Fibroblast of peridontal ligament (primary cell): Measurements from ENCODE around the gene MRTFB.
"Not testable (repeated sequence)": the region's sequence is repeated elsewhere in the genome, so short reads cannot be mapped to it uniquely, and the experiment has no call there.

Experiments
- DNase-seq: peaks from one replicate; pipeline ENCODE4 v3.0.0-alpha.2; 2010; ENCODE audit errors: extremely low read depth

Gene MRTFB, protein sequence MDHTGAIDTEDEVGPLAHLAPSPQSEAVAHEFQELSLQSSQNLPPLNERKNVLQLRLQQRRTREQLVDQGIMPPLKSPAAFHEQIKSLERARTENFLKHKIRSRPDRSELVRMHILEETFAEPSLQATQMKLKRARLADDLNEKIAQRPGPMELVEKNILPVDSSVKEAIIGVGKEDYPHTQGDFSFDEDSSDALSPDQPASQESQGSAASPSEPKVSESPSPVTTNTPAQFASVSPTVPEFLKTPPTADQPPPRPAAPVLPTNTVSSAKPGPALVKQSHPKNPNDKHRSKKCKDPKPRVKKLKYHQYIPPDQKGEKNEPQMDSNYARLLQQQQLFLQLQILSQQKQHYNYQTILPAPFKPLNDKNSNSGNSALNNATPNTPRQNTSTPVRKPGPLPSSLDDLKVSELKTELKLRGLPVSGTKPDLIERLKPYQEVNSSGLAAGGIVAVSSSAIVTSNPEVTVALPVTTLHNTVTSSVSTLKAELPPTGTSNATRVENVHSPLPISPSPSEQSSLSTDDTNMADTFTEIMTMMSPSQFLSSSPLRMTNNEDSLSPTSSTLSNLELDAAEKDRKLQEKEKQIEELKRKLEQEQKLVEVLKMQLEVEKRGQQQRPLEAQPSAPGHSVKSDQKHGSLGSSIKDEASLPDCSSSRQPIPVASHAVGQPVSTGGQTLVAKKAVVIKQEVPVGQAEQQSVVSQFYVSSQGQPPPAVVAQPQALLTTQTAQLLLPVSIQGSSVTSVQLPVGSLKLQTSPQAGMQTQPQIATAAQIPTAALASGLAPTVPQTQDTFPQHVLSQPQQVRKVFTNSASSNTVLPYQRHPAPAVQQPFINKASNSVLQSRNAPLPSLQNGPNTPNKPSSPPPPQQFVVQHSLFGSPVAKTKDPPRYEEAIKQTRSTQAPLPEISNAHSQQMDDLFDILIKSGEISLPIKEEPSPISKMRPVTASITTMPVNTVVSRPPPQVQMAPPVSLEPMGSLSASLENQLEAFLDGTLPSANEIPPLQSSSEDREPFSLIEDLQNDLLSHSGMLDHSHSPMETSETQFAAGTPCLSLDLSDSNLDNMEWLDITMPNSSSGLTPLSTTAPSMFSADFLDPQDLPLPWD

DNA sequence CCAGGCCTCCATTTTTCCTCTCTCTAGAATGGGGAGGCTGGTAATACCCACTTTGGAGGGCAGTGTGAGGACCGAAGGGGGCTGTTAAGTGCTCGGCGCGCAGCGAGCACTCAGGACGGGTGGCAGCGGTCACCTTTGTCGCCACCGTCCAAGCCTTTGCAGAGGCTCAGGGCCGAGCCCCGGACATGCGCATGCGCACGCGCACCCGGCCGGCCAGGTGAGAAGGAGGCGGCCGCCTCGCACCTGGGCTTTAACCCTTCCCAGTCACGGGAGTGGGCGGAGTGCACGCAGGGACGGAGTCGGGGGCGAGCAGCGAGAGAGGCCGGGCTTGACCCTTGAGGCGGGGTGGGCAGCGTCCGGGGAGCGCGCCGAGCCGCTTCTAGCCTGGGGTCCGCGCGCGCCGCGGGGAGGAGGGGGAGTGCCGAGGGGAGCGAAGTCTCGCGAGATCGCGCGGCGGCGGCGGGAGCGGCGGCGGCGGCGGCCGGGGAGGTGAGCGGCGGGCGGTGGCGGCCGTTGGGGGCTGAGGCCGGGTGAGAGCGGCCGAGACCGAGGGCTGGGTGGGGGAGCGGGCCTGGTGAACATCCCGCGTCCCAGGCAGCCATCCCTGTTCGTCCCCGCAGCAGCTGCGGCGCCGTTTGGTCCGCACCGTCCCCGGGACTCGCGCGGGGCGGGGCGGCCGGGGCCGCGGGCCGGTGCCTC lies at the start of gene MRTFB:
TSS of gene MRTFB (plus strand) at position 443 of the 699 bp plus-strand sequence. CDS start 69,288 bp downstream, outside the sequence.
- peak; percentile 22 for DNase-seq

DNA sequence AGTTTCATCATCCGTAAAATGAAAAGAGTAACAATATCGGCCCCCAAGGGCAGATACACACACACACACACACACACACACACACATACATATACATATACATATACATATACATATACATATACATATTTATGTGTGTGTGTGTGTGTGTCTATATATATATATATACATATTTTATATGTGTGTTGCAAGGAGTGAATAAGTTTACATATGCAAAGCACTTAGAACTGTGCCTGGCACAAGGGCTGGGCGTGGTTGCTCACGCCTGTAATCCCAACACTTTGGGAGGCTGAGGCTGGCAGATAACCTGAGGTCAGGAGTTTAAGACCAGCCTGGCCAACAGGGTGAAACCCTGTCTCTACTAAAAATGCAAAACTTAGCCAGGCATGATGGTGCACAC lies 47.6 kb upstream of the MRTFB start:
- DNase-seq, result not testable (repeated sequence)

DNA sequence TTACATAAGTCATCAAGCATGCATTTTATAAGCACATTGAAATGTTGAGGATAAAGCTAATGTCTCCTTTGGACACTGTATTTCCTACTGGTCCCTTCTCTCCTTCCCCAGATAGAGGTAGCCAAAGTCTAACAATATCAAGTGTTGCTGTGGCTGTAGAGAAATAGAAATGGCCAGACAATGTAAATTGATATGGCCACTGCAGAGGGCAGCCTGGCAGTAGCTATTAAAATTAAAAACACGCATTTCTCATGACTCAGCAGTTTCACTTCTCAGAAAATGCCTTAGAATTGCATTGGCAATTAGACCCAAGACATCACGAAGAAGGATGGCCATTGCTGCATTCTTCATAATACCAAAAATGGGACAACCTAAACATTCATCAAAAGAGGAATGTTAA lies 46.8 kb upstream of the MRTFB start:
- peak; percentile 74 for DNase-seq

DNA sequence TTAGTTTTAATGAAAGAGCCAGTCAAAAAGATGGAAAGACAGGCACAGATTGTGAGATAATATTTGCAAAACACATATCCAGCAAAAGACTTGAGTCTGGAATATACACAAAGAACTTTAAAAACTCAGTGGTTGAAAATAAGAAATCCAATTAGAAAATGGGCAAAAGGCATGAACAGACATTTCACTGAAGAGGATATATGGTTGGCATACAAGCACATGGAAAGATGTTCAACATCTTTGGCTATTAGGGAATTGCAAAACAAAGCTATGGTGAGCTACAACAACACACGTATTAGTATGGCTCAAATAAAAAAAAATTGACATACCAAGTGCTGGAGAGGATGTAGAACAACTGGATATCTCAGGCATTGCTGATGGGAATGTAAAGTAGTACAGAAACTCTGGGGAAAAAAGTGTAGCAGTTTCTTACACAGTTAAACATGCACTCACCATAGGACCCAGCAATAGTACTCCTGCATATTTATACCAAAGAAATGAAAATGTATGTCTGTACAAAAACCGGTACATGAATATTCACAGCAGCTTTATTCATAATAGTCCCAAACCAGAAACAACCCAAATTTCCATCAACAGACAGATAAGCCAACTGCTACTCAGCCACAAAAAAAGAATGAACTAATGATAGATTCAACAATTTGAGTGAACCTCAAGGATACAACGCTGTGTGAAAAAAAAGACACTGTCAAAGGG lies 44.4 kb upstream of the MRTFB start:
- no peak for DNase-seq

DNA sequence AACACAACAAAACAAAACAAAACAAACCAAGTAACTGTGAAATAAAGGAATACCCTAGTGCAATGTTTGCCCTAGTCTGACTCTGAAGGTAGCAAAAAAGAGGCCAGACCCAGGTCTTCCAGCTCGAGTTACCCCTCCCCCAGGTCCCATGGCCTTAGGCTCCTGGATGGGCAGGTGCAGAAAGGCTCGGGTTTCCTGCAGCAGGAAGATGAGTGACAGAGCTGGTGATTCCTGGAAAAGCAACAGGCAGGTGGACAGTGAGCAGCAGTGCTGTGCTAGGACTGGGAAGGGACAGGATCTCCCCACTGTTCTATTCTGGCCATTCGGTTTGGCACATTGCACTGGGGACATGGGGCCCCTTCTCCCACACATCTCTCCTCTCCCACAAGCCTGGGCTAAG lies 42.9 kb upstream of the MRTFB start:
- no peak for DNase-seq

DNA sequence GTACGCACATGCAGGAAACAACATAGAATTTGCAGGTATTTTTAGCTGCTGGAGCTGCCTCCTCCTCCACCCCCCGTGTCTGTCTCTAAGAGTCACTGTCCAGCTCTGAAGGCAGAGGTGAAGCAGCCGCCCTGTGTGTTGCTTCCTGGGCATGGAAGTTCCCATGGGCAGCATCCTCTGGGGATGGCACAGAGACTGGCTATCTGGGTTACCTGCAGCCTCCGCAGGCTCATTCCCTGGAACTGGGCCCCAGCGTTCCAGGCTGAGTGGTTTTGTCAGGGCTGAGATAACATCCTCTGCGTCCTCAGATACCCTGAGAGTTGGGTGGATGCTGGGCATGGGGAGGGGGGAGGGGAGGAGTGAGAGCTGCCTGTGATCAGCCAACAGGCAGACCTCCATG lies 41.5 kb upstream of the MRTFB start:
- no peak for DNase-seq

DNA sequence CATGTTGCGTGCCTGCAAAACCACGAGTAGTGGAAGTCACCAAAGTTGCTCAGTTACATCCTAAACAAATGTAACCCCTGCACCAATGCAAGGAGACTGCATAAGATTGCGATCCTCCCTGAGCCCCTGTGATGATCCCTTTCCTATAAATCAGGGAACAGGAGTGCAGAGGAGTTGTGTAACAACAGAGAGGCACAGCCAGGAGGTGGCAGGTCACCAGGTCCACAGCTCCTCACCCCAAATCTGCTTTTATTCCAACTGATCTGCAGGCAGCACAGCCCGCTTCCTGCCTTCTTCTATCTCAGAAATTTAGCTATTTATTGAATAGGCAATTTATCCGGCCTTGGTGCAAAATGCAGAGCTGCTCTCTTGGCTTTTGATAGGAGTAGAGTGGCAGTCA lies 36.0 kb upstream of the MRTFB start:
- no peak for DNase-seq

DNA sequence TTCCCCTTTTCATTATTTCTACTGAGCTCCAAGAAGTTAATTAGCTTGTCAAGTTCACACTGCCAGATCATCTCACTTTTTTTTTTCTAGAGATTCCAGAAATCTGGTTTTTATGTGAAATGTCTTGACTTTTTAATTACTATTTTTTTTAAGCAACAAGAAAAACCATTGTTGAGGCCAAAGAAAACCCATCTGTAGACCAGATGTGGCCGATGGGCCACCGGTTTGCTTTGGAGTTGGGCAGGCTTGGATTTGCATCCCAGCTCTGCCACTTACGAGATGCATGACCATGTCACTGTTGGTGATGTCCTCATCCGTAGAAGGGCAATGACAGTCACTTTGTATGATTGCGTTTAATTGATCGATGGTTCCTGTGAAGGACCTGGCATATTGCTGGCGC lies 34.2 kb upstream of the MRTFB start:
- no peak for DNase-seq

DNA sequence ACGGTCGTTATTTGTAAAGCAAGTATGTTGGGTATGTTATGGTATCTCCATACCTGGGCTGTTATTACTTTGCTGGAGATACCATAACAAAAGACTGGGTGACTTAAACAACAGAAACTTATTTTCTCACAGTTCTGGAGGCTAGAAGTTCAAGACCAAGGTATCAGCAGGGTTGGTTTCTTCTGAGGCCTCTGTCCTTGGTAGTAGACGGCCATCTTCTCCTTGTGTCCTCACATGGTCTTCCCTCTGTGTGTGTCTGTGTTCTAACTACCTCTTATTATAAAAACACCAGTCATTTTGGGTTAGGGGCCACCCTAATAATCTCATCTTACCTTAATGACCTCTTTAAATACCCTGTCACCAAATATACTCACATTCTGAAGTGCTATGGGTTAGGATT lies 33.2 kb upstream of the MRTFB start:
- DNase-seq, result no peak

DNA sequence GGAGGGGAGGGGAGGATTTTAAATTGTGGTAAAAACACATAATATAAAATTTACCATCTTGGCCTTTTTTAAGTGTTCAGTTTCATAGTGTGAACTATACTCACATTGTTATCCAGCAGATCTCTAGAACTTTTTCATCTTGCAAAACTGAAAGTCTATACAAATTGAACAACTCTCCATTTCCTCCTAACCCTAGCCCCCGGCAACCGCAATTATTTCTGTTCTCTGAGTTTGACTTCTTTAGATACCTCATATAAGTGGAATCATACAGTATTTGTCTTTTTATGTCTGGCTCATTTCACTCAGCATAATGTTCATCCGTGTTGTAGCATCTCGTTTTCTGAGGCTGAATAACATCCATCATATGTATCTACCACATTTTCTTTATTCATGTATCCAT lies 30.0 kb upstream of the MRTFB start:
- DNase-seq, result no peak

DNA sequence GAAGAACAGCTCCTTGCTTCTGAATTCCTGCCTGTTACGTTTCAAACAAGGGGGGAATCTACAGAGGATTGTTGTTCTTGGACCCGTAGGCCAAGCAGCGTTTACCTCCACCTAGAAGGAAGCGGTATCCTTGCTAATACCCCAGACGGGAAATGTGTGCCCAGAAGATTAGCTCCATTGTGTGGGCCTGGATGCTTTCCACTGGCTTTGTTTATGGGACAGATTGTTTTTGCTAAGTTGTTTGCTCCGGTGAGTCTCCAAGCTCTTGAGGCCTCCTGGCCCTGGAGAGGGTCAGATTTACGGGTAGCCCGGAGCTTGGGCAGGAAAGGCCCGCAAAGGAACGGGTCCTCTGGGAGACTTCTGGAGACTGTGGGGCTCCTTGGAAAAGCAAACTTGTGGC lies 28.4 kb upstream of the MRTFB start:
- no peak for DNase-seq

DNA sequence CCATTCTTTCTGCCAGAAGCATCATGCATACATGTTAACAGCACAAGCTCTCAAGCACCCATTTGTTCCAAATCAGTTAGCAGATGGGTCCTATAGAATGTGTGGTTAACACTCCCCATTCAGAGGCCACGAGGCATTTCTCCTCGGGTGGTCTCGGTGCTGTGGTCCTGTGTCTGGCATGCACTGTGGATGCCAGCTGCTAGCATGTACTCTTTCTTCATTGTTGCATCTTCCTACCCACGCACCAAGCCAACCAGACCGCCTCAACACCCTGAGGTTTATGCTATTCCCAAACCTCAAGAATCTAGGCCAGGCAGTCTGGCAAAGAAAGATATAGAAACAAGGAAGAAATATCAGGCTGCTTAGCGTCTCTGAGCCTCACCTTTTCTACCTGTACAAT lies 27.8 kb upstream of the MRTFB start:
- no peak for DNase-seq

DNA sequence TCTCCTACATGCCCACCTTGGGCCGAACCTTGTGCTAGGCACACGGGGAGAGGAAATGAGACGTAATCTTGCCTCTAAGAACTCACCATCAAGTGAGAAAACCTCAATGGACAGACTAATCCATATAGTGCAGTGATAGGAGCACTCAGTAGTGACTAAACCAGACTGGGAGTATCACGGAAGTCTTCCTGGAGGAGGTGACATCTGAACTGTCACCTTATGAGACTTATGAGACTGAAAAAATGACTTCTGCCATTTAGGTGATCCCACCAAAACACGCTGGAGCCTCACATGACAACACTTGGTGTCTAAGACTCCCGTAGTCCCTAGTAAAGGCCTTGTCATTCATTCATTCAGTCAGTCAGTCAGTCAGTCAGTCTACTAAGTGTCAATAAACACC lies 27.3 kb upstream of the MRTFB start:
- no peak for DNase-seq

DNA sequence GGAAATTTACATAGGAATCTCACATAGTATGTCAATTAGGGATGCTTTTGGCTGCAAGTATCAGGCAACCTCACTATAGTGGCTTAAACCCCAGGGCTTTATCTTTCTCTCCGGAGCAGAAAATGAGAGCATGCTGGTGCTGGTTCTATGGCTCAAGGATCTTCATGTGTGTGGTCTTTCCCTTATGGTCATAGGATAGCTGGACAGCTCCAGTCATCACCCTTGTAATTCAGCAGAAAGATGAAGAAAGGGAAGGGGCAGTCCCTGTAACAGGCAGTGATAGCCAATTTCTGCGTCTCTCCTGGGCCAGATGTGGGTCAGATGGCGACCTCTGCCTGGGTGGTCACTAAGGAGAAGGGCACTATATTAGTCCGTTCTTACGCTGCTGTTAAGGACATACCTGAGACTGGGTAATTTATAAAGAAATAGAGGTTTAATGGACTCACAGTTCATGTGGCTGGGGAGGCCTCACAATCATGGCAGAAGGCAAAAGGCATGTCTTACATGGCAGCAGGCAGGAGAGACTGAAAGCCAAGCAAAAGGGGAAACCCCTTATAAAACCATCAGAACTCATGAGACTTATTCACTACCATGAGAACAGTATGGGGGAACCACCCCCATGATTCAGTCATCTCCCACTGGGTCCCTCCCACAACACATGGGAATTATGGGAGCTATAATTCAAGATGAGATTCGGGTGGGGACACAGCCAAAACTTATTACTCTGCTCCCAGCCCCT lies 23.8 kb upstream of the MRTFB start:
- DNase-seq, result not testable (repeated sequence)

DNA sequence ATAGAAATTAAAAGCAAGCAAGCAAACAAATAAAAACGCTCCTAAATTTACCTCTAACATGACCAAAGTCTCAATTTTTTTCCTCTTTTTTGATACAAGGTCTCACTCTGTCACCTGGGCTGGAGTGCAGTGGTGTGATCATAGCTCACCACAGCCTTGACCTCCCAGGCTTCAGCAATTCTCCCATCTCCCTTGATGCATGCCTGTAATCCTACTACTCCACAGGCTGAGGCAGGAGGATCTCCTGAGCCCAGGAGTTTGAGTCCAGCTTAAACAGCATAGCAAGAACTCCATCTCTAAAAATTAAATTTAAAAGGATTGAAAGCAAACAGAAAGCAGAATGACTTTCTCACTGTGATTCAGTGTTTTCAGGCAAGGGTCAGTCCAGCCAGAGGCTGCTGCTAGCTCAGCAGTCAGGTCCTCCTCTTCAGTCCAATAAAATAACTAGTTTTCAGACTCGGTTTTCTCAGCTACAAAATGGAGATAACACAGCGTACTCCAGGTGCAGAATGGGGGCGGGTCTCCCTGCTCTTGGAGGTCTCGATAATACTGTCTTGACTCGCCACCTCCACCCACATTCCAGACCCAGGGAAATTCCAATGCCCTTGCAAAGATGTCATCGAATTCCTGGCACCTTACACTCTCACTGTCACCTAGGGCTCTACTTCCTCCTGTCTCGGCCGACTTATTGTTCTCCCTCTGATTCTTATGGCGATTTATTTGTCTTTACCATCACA lies 20.7 kb upstream of the MRTFB start:
- DNase-seq, result no peak

DNA sequence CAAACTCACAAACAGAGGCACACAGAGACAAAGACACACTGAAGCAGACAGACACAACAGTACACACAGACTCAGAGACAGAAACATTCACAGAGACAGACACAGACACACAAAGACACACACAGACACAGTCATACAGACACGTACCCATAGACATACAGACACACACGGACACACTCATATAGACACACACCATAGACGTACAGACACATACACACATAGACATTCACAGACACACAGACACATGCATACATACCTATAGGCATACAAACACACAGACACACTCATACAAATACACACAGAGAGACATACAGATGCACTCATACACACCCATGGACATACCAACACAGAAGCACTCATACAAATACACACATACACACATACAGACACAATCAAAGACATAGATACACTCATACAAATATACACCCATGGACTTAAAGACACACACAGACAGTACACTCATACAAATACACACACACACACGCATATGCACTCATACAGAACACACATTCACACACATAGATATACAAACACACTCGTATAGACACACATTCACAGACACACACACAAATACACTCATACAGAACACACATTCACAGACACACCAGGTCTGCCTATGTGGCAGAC lies 19.9 kb upstream of the MRTFB start:
- DNase-seq, result no peak

DNA sequence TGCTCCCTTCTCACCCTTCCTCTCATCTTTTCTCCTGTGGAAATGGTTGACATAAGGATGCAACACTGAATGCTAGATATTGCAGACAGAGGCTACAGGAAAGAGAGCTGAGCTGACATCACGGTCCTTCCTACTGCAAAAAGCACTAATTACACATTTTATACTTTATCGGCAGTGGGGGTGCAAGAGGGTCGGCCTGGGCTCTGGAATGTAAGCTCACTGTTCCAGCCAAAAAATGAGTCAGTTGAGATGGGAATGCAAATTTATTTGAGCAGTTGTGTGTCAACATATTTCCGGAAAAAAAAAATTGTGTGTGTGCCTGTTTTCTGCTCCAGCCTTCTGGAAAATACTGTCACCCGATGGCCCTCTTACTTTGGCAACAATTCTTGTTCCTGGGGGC lies 14.1 kb upstream of the MRTFB start:
- no peak for DNase-seq

DNA sequence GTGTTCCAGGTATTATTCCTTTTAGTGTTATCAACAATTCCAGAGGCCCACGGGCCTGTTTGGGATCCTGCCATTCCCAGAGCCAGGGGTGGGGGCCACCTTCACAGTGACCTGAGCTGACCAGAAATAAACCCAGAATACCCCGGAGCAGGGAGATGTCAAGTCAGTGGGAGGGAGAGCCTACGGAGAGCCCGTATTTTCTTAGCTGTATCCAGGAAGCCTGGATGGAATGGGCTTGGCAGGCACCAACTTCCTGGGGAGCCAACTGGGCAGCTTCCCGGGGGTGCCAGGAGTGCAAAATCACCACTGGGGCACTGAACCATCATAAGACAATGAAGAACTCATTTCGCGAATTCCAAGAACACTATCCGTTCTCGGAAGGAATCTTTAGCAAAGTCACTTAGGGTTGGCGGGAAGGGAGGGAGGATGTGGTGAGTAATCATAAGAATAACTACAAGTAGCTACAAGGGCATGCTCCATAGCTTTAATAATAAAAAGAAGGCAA lies 13.2 kb upstream of the MRTFB start:
- DNase-seq, result no peak

DNA sequence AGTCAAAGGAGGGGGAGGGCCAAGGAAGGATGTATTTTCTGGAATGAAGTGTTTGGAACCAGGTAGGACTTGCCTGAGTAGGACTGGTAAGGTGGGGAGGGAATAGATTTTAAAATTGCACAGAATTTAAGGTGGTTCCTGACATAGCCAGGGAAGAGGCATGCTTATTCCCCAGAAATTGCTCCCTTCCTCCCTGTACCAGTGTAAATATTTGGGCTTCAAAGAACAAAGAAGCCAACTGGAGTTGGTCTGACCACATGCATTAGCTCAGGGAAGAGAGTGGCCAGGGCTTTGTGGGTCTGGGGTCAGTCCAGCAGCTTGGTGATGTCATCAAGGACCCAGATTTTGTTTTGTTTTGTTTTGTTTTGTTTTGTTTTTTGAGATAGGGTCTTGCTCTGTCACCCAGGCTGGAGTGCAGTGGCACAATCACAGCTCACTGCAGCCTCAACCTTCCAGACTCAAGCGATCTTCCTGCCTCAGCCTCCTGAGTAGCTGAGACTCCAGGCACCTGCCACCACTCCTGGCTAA lies 9.3 kb upstream of the MRTFB start:
- no peak for DNase-seq
